ENCODE data around the gene COMMD1.
"Not testable (repeated sequence)": the region's sequence is repeated elsewhere in the genome, so short reads cannot be mapped to it uniquely, and the experiment has no call there.

The COMMD1 gene

DNA sequence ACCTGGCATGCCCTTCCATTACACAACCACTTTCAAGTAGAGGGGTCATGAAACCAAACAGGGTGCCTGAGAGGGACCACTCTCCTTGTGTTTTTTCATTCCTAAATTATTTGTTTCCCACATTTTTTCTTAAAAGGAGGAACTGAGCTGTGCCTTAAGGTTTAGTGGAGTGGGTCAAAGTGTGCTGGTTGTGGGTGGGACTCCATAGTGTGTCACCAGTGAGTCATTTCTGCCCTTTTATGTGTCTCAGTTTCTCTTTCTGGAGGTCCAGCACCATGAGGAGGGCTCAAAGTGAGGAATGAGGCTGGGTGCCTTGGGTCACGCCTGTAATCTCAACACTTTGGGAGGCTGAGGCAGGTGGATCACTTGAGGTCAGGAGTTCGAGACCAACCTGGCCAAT lies 37.8 kb downstream of the COMMD1 start:
- no peak for TF ChIP-seq POLR2A (IDR thresholded peaks at IDR 0.05; ENCODE audit: low read length)
- TF ChIP-seq GATA1 (IDR thresholded peaks at IDR 0.05; ENCODE audit: low read depth, low read length): no peak
- DNase-seq: no peak

DNA sequence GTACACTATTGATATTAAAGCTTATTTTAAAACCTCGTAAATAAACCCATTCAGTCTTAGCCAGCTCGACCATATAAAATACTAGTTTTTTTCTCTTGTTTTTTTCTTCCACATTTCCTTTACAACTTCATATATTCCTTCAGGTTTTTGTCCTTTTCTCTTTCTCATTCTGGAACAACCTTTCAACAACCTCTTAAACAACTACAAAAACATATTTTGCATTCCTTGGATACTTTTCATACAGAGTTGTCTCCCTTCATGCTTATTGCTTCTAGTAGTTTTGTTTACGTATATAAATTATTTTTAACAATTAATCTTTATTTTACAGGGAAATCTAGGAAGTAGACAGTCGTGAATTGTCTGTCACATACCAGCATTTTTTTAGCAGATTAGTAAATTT lies 41.2 kb downstream of the COMMD1 start:
- TF ChIP-seq POLR2A (IDR thresholded peaks at IDR 0.05; ENCODE audit: low read length): no peak
- no peak for TF ChIP-seq GATA1 (IDR thresholded peaks at IDR 0.05; ENCODE audit: low read depth, low read length)
- DNase-seq: no peak

DNA sequence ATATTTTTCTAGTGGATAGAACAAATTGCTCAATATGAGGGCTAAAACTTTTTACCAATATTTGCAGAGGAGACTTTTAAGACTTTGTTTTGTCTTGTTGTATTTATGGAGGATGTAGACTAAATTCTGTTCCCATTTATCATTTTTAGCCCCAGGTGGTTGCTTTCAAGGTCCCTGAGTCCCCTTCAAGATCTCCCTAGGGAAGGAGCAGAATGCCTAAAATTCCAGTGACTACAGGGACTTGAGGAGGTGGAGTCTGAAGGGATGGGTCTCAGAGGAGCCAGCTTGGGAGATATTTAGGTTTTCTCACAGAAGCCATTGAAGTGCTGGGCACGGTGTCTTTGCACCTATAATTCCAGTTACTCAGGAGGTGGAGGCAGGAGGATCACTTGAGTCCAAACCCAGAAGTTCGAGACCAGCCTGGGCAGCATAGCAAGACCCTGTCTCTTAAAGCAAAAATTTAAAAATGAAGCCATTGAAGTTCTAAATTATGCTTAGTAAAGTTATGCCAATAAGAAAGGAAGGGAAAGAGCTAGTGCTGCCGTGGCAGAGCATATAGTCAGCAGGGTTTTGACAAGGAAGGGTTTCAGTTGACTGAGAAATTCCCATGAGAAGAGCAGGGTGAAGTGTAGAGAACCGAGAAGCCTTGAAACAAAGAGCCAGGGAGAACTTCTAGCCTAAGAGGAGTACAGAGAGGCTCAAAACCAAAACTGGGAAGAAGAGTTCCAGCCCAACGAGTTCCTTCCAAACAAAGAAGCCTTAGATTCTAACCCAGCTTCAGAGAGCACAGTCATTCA lies 43.4 kb downstream of the COMMD1 start:
- TF ChIP-seq POLR2A (IDR thresholded peaks at IDR 0.05; ENCODE audit: low read length): no peak
- TF ChIP-seq GATA1 (IDR thresholded peaks at IDR 0.05; ENCODE audit: low read depth, low read length): no peak
- no peak for DNase-seq

DNA sequence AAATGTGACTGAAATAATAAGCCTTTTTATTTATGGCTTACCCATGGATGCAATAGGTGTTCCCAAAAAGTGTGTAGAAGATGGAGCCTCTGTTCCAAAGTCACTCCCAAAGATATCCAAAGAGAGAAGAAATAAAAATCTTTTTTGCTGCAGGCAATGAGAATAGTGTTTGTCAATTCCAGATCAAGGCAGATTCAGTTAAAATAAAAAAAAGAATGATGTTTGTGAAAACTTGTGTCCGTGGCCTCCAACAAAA lies 43.9 kb downstream of the COMMD1 start:
- no peak for TF ChIP-seq GATA1 (IDR thresholded peaks at IDR 0.05; ENCODE audit: low read depth, low read length)
- TF ChIP-seq POLR2A (IDR thresholded peaks at IDR 0.05; ENCODE audit: low read length): no peak
- no peak for DNase-seq

DNA sequence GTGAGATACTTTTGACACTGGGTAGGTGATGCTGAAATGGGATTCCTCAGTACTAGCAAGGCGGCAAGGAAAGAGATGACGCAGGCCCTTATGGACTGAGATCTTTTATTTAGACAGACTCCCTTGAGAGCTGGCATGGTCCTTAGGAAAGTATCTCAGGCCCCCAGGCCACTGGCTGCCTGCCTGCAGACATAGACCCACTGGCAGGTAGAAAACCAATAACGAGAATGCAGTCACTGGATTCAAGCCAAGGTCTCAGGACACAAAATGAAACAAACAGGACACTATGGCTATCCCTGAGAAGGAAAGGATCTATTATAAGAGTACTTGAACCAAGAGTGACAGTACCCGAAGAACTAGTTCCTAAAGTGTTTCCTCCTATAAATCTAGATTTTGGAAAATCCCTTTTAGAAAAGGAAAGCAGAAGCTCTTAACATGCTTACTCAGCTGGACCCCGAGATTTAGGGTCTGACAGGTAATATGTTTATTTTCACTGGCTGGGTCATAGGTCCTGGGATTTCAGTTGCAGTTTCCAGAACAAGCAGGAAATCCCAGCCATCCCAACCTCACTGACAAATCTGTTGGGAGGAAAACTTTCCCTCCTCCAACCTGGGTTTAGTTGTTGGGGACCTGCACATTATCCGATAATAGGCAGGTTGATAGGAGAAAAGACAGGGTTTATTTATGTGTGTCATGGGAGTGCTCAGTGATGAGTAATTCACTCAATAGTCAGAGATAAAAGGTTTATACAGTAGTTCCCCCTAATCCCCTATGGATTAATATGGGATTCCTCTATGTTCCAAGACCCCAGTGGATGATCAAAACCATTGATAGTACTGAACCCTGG lies 44.5 kb downstream of the COMMD1 start:
- no peak for DNase-seq
- TF ChIP-seq GATA1 (IDR thresholded peaks at IDR 0.05; ENCODE audit: low read depth, low read length): no peak
- TF ChIP-seq POLR2A (IDR thresholded peaks at IDR 0.05; ENCODE audit: low read length): no peak

DNA sequence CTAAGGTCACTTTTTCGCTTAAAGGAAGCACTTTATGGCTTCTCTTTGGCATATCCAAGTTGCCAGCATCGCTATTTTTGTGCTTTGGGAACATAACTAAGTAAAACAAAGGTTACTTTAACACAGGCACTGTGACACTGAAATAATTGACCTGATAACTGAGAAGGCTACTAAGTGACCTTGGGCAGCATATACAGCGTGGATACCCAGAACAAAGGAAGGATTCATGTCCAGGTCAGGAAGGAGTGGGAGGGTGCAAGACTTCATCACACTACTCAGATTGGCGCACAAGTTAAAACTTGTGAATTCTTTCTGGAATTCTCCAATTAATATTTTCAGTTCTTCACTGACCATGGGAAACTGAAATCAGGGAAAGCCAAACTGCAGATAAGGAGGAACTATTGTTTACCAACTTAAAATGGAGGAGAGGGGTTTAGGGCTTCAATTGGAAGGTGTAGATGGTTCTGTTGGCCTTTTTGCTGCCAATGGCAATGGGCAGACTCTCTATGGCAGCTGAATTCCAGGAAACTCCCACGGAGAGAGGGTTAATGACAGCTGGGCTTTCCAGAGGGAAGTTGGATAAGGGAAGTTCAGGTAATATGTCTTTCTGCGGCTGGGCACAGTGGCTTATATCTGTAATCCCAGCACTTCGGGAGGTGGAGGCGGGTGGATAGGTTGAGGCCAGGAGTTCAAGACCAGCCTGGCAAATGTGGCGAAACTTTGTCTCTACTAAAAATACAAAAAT lies 45.3 kb downstream of the COMMD1 start:
- no peak for DNase-seq

DNA sequence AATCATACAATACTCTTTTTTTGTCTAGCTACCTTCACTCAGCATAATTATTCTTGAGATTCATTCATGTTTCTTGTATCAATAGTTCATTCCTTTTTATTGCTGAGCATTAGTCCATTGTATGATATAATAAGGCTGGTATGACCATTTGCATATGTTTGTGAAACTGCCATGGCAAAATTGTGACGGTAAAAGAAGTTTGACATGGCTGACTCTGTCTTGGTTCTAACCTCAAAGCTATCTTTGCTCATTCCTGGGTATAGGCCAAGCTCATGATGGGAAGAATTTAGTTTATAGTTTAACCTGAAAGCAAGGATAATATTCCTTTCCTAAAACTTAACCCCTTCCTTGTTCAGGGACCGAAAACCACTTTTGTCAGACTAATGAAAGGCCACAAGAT lies 46.4 kb downstream of the COMMD1 start:
- DNase-seq: no peak
- TF ChIP-seq GATA1 (IDR thresholded peaks at IDR 0.05; ENCODE audit: low read depth, low read length) (no peak), POLR2A (IDR thresholded peaks at IDR 0.05; ENCODE audit: low read length) (no peak)

More for the DNA sequence above, 45.3 kb downstream of the COMMD1 start:
- no peak for TF ChIP-seq GATA1 (IDR thresholded peaks at IDR 0.05; ENCODE audit: low read depth, low read length)

DNA sequence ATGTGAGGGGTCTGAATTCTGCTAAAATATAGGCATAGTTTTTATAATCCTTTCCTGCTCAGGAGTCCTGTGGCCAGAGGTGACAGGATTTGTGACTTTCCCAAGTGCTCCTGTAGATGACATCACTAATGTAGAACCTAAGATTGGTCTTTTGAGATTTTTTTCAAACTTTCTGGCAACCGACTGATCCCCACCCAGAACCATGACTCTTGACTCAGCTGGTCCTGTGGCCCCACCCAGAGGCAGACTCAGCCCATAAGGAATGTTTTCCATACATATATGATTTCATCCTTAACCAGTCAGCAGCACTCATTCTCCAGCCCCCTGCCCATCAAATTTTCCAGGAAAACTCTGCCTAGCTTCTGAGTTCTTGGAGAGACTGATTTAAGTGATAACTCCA lies 46.8 kb downstream of the COMMD1 start:
- TF ChIP-seq GATA1 (IDR thresholded peaks at IDR 0.05; ENCODE audit: low read depth, low read length) (no peak), POLR2A (IDR thresholded peaks at IDR 0.05; ENCODE audit: low read length) (no peak)
- peak in 1 of 2 experiments; percentile 20 for DNase-seq

DNA sequence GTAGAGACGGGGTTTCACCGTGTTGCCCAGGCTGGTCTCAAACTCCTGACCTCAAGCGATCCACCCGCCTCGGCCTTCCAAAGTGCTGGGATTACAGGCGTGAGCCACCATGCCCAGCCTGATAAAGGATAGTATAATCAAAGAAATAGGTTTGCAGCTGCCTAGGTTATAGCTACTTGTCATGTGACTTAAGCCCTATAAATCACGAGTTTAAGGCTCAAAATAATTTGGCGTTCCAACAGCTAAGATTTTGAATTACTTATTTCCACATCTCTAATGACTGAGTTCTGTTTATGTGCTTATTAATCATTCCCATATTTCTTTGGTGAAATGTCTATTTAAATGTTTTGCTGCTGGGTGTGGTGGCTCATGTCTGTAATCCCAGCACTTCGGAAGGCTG lies 49.4 kb downstream of the COMMD1 start:
- not testable (repeated sequence) for DNase-seq

DNA sequence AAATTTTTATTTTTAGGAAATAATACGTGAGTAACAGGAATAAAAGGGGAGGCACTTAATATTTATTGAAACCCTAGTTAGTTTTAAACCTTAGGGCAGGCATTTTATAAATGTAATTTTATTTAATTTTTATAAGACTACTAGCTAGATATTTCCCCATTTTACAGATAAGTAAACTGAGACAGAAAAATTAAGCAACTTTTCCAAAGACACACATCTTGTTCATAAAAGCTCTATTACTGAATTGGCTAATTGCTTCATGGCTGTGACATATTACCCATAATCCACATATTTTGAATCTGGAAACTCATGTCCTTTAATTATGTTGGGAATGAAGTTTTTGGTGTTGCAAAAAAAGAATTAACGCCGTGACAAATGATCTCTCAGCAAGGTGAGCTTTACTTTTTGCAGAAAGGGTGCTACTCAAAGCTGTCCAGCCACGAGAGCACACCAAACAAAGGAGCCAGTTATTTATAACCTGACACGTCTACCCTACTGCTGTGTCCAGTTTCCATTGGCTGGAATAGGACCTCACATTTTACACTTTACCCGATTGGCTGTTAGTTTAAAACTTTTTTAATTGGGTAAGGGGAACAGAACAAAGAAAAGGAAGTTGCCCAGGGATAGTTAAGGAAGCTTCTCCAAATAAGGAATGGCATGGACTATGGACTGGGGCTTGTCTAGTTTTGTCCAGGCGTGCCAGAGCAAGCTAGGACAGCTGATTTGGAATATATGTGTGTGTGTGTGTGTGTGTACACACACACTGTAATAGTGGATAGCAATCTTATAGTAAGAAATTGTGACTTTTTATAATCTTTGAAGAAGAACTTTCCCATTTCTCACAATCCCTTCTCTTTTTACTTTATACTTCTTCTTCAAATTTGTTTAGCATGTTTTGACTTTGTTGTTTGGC lies 54.2 kb downstream of the COMMD1 start:
- no peak for TF ChIP-seq POLR2A (IDR thresholded peaks at IDR 0.05; ENCODE audit: low read length)
- TF ChIP-seq GATA1 (IDR thresholded peaks at IDR 0.05; ENCODE audit: low read depth, low read length): no peak

DNA sequence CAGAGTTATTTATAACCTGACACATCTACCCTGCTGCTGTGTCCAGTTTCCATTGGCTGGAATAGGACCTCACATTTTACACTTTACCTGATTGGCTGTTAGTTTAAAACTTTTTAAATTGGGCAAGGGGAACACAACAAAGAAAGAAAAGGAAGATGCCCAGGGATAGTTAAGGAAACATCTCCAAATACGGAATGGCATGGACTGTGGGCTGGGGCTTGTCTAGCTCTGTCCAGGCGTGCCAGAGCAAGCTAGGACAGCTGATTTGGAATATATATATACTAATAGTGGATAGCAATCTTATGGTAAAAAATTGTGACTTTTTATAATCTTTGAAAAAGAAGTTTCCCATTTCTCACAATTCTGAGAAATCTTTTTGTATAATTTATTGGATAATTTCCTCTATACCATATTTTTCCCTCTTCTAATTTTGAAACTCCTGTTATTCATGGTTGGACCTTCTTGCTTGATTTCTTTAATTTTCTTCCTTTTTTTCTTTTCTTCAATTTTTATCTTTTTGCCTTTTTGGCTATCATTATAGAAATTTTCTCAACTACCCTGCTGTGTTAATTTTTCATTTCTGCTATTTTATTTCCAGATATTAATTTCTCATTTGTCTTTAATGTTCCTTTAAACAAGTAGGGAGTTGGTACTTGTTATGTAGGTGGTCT lies 55.9 kb downstream of the COMMD1 start:
- no peak for DNase-seq
- no peak for TF ChIP-seq POLR2A (IDR thresholded peaks at IDR 0.05; ENCODE audit: low read length)
- TF ChIP-seq GATA1 (IDR thresholded peaks at IDR 0.05; ENCODE audit: low read depth, low read length): no peak

More for the DNA sequence above, 54.2 kb downstream of the COMMD1 start:
- DNase-seq: no peak

DNA sequence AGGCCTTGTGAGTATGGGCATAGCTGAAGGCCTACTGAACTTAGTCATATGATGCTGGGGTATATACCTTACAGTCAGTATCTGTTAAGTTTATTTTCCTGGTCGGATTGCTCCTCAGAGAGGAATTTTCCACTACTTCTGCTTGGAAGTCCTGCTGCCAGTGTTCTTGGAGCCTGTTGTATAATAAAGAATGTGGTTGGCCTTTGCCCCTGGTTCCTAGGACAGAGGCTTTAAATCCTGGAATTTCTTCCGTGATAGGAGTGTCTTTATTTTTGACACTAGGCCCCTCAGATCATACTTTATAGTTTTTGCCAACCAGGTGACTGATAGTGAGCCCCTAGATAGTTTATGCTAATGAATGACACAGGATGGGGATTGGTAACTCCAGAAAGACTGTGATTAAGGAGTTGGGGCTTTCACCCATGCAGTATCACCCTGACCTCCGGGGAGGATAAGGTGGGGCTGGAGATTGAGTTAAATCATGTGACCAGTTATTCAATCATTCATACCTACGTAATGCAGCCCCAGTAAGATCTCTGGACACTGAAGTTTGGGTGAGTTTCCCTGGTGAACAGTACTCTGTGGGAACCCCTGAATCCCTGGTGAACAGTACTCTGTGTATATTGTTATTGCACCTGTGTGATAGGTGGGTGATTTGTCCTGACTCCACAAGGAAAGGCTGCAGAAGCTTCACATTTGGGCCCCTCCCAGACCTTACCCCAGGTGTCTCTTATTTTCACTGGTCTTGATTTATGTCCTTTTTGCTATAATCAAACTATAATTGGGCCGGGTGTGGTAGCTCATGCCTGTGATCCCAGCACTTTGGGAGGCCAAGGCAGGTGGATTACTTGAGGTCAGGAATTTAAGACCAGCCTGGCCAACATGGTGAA lies 56.9 kb downstream of the COMMD1 start:
- DNase-seq: no peak
- TF ChIP-seq POLR2A (IDR thresholded peaks at IDR 0.05; ENCODE audit: low read length) (no peak), GATA1 (IDR thresholded peaks at IDR 0.05; ENCODE audit: low read depth, low read length) (no peak)
